GM23338 (cell line): Measurements from ENCODE around the gene SYT13. TPM values are rescaled to one million over a fixed set of nuclear protein-coding genes. Genes with fewer than 3 reads are reported as not detected.

Source experiments
- ATAC-seq: fragments of 200-7000 bp; cut with Tn5 transposase; 3 replicates; pipeline ENCODE4 v1.9.1; 2020
- DNase-seq: peaks from one replicate; pipeline ENCODE4 v3.0.0-alpha.2; 2015; ENCODE audit warnings: low spot score
- H2AFZ ChIP-seq: fragments of 200-600 bp; sonication (generic); 2 replicates; pipeline ENCODE4 v1.8.0; 2016; ENCODE audit warnings: antibody characterized with exemption, mild to moderate bottlenecking, moderate library complexity
- H3F3A ChIP-seq: fragments of 200-600 bp; sonication (generic); replicated peaks from 2 replicates; pipeline ENCODE4 v1.8.0; 2017; ENCODE audit warnings: antibody characterized with exemption, mixed run types, low read depth
- H3K27ac ChIP-seq: fragments of 200-600 bp; sonication (generic); 2 replicates; pipeline ENCODE4 v1.6.1; 2016; ENCODE audit warnings: low read depth
- H3K27me3 ChIP-seq: fragments of 200-600 bp; sonication (generic); 2 replicates; pipeline ENCODE4 v1.8.0; 2016; ENCODE audit warnings: mild to moderate bottlenecking, mixed run types, moderate library complexity; ENCODE audit not compliant: insufficient read depth
- H3K36me3 ChIP-seq: fragments of 200-600 bp; sonication (generic); 2 replicates; pipeline ENCODE4 v1.8.0; 2016; ENCODE audit warnings: mild to moderate bottlenecking; ENCODE audit not compliant: insufficient read depth
- H3K4me1 ChIP-seq: fragments of 200-600 bp; sonication (generic); 2 replicates; pipeline ENCODE4 v1.8.0; 2016; ENCODE audit warnings: mild to moderate bottlenecking, moderate library complexity; ENCODE audit not compliant: insufficient read depth
- H3K4me2 ChIP-seq: fragments of 200-600 bp; sonication (generic); 2 replicates; pipeline ENCODE4 v1.7.1; 2017; ENCODE audit warnings: mixed run types
- H3K4me3 ChIP-seq: fragments of 200-600 bp; sonication (generic); 2 replicates; pipeline ENCODE4 v1.6.1; 2016; ENCODE audit warnings: mixed run types
- H3K79me2 ChIP-seq: fragments of 200-600 bp; sonication (generic); replicated peaks from 2 replicates; pipeline ENCODE4 v1.8.0; 2017; ENCODE audit warnings: mild to moderate bottlenecking; ENCODE audit not compliant: insufficient read depth
- H3K9me2 ChIP-seq: fragments of 200-600 bp; sonication (generic); 2 replicates; pipeline ENCODE4 v1.8.0; 2017; ENCODE audit not compliant: insufficient read depth
- H4K20me1 ChIP-seq: fragments of 200-600 bp; sonication (generic); replicated peaks from 2 replicates; pipeline ENCODE4 v1.8.0; 2017; ENCODE audit warnings: mild to moderate bottlenecking; ENCODE audit not compliant: insufficient read depth
- H3K27ac Mint-ChIP-seq: 2 replicates; pipeline ENCODE4 v1.8.0; 2020; ENCODE audit warnings: inconsistent platforms, mild to moderate bottlenecking, moderate library complexity, mixed read lengths
- H3K27me3 Mint-ChIP-seq: 3 replicates; pipeline ENCODE4 v1.8.0; 2022; ENCODE audit warnings: low read depth, mild to moderate bottlenecking, moderate library complexity, mixed read lengths, inconsistent platforms; ENCODE audit not compliant: insufficient read depth, poor library complexity
- H3K36me3 Mint-ChIP-seq: 3 replicates; pipeline ENCODE4 v1.8.0; 2021; ENCODE audit warnings: low read depth, mild to moderate bottlenecking, inconsistent platforms, moderate library complexity, mixed read lengths
- H3K4me1 Mint-ChIP-seq: 3 replicates; pipeline ENCODE4 v1.8.0; 2020; ENCODE audit warnings: mild to moderate bottlenecking, inconsistent platforms, mixed read lengths
- H3K4me3 Mint-ChIP-seq: 3 replicates; pipeline ENCODE4 v1.8.0; 2021; ENCODE audit warnings: moderate library complexity, mild to moderate bottlenecking, inconsistent platforms, mixed read lengths
- H3K9me3 Mint-ChIP-seq: 3 replicates; pipeline ENCODE4 v1.8.0; 2020; ENCODE audit warnings: moderate library complexity, mild to moderate bottlenecking, inconsistent platforms, mixed read lengths
- CREB1 ChIP-seq: fragments of 250-450 bp; sonication (Bioruptor Pico); IDR thresholded peaks from 2 replicates; pipeline ENCODE4 v1.5.0; 2020; ENCODE audit warnings: low read depth, mild to moderate bottlenecking, moderate library complexity
- EZH2 ChIP-seq: fragments of 200-600 bp; sonication (generic); IDR thresholded peaks from one replicate; pipeline ENCODE4 v1.8.0; 2017; ENCODE audit warnings: antibody characterized with exemption, mild to moderate bottlenecking, low read depth; ENCODE audit not compliant: unreplicated experiment
- EZH2phosphoT487 ChIP-seq: fragments of 200-600 bp; sonication (generic); IDR thresholded peaks from one replicate; pipeline ENCODE4 v1.8.1; 2018; ENCODE audit warnings: antibody characterized with exemption; ENCODE audit not compliant: unreplicated experiment
- JUNB ChIP-seq: IDR thresholded peaks from one replicate; pipeline ENCODE4 v1.6.1; 2016; ENCODE audit warnings: antibody characterized with exemption; ENCODE audit not compliant: unreplicated experiment
- NANOG ChIP-seq: IDR thresholded peaks from 2 replicates; pipeline ENCODE4 v1.6.1; 2016; ENCODE audit warnings: antibody characterized with exemption, borderline replicate concordance
- POLR2AphosphoS5 ChIP-seq: IDR thresholded peaks from 2 replicates; pipeline ENCODE4 v1.6.1; 2016; ENCODE audit warnings: antibody characterized with exemption, low read depth
- STAT1 ChIP-seq: IDR thresholded peaks from one replicate; pipeline ENCODE4 v1.6.1; 2016; ENCODE audit warnings: antibody characterized with exemption; ENCODE audit not compliant: unreplicated experiment
- ZNF114 ChIP-seq: fragments of 250-450 bp; sonication (Bioruptor Pico); IDR thresholded peaks from 2 replicates; pipeline ENCODE4 v1.5.0; 2020; ENCODE audit warnings: mild to moderate bottlenecking, moderate library complexity
- ZNF331 ChIP-seq: fragments of 250-450 bp; sonication (Bioruptor Pico); IDR thresholded peaks from 2 replicates; pipeline ENCODE4 v1.5.0; 2020; ENCODE audit warnings: low read depth, mild to moderate bottlenecking, moderate library complexity
- ZNF462 ChIP-seq: fragments of 250-450 bp; sonication (Bioruptor Pico); IDR thresholded peaks from 2 replicates; pipeline ENCODE4 v1.5.0; 2020; ENCODE audit warnings: mild to moderate bottlenecking, moderate library complexity
- polyA plus RNA-seq: library from polyadenylated mRNA; unstranded; fragments of >200 nt; fragmentation: Nextera tagmentation; extraction: Ambion mirVana; gene quantifications from 2 replicates; pipeline ENCODE4 v1.2.1, GENCODE V29; 2016
- total RNA-seq: library from RNA; depleted of rRNA; stranded (reverse); fragments of >200 nt; shearing (Covaris generic); gene quantifications from 2 replicates; pipeline ENCODE4 v1.2.3, GENCODE V29; 2014
- TF ChIP-seq, protein P1 (sequence below): IDR thresholded peaks from one replicate; pipeline ENCODE4 v1.6.1; 2018; ENCODE audit warnings: antibody characterized with exemption; ENCODE audit not compliant: unreplicated experiment
- TF ChIP-seq, protein P2 (sequence below): IDR thresholded peaks from 2 replicates; pipeline ENCODE4 v1.6.1; 2016; ENCODE audit warnings: antibody characterized with exemption

SYT13 gene
- total and polyA plus RNA-seq, 2 experiments from 2014 or later, result 3.4 to 16.3 TPM

DNA sequence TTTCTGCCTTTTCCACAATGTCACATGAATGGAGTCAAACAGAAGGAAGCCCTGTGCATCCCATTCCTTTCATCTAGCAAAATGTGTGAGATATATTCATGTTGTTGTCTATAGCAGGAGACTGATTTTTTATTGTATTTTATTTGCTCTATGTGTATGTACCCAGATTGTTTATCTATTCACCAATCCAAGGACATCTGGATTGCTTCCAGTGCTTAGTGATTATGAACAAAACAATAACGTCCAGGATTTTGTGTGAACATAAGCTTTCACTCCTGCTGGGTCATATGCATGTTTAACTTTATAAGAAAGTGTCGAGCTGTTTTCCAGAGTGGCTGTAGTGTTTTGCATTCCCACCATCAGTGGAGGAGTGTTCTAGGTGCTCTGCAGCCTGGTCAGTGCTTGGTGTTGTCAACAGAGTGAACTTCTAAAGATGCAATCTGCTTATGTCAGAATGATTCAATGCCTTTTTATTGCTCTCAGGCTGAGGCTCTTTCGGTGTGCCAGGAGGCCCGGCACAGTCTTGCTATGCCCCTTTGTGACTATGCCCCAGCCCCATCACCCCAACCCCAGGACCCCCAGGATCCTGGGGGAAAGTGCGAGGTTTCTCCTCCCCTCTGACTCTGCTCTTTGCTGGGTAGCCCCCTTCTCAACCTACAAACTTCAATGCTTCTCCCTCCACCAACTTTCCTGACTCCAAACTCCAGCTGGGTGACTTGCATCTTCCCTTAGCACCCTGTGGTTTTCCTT is 19.9 kb upstream of the SYT13 start:
- DNase-seq, result no peak
- H3K36me3 Mint-ChIP-seq, result no peaks in the 10 kb centered on the region
- Histone ChIP-seq H4K20me1 (no peaks in the 10 kb centered on the region), H3K4me2 (no peak overlapping the region), H3K9me2 (no peaks in the 10 kb centered on the region), H3K79me2 (no peaks in the 10 kb centered on the region), H3K27me3 (no peaks in the 10 kb centered on the region), H3F3A (no peaks in the 10 kb centered on the region), H3K36me3 (no peaks in the 10 kb centered on the region), H3K27ac (no peak overlapping the region), H2AFZ (no peak overlapping the region), H3K4me1 (no peaks in the 10 kb centered on the region), H3K4me3 (no peak overlapping the region)
- no peak overlapping the region for H3K27ac Mint-ChIP-seq
- H3K4me3 Mint-ChIP-seq, result no peak overlapping the region
- H3K4me1 Mint-ChIP-seq, result no peaks in the 10 kb centered on the region; the same call in 2 of the 3 replicates
- H3K27me3 Mint-ChIP-seq, result peaks cover 7% of the 10 kb centered on the region
- H3K9me3 Mint-ChIP-seq, result no peaks in the 10 kb centered on the region
- no peak for ATAC-seq
- TF ChIP-seq, protein P1, sequence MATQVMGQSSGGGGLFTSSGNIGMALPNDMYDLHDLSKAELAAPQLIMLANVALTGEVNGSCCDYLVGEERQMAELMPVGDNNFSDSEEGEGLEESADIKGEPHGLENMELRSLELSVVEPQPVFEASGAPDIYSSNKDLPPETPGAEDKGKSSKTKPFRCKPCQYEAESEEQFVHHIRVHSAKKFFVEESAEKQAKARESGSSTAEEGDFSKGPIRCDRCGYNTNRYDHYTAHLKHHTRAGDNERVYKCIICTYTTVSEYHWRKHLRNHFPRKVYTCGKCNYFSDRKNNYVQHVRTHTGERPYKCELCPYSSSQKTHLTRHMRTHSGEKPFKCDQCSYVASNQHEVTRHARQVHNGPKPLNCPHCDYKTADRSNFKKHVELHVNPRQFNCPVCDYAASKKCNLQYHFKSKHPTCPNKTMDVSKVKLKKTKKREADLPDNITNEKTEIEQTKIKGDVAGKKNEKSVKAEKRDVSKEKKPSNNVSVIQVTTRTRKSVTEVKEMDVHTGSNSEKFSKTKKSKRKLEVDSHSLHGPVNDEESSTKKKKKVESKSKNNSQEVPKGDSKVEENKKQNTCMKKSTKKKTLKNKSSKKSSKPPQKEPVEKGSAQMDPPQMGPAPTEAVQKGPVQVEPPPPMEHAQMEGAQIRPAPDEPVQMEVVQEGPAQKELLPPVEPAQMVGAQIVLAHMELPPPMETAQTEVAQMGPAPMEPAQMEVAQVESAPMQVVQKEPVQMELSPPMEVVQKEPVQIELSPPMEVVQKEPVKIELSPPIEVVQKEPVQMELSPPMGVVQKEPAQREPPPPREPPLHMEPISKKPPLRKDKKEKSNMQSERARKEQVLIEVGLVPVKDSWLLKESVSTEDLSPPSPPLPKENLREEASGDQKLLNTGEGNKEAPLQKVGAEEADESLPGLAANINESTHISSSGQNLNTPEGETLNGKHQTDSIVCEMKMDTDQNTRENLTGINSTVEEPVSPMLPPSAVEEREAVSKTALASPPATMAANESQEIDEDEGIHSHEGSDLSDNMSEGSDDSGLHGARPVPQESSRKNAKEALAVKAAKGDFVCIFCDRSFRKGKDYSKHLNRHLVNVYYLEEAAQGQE, result no peak
- TF ChIP-seq ZNF462 (CRISPR knock-in tag), result no peak
- TF ChIP-seq POLR2AphosphoS5, result no peak
- no peak for TF ChIP-seq STAT1
- no peak for TF ChIP-seq ZNF114 (CRISPR knock-in tag)
- no peak for TF ChIP-seq JUNB
- TF ChIP-seq, protein P2, sequence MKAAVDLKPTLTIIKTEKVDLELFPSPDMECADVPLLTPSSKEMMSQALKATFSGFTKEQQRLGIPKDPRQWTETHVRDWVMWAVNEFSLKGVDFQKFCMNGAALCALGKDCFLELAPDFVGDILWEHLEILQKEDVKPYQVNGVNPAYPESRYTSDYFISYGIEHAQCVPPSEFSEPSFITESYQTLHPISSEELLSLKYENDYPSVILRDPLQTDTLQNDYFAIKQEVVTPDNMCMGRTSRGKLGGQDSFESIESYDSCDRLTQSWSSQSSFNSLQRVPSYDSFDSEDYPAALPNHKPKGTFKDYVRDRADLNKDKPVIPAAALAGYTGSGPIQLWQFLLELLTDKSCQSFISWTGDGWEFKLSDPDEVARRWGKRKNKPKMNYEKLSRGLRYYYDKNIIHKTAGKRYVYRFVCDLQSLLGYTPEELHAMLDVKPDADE, result no peak
- no peak for TF ChIP-seq EZH2
- no peak for TF ChIP-seq ZNF331 (CRISPR knock-in tag)
- TF ChIP-seq NANOG, result no peak
- no peak for TF ChIP-seq CREB1
- TF ChIP-seq EZH2phosphoT487, result no peak
